GM10266 (cell line): ENCODE measurements around the gene IGF1R.

Experiments
- DNase-seq: peaks from one replicate; pipeline ENCODE4 v3.0.0; 2012; ENCODE audit errors: extremely low spot score
- CTCF ChIP-seq: IDR thresholded peaks from 2 replicates; pipeline ENCODE4 v1.5.1; 2012; ENCODE audit warnings: mild to moderate bottlenecking, low read depth; ENCODE audit not compliant: control insufficient read depth, insufficient read depth; ENCODE audit errors: missing control alignments

Gene IGF1R

GRCh38 chr15:98673133-98673532 lies 24.8 kb downstream of the IGF1R start:
- TF ChIP-seq CTCF, result no peak
- DNase-seq, result no peak

- TF ChIP-seq CTCF, result no peak
- no peak for DNase-seq
Measured at GRCh38 chr15:98674336-98674735, 26.0 kb downstream of the IGF1R start.

- no peak for TF ChIP-seq CTCF
- no peak for DNase-seq
Measured at GRCh38 chr15:98676586-98677270, 28.4 kb downstream of the IGF1R start.

GRCh38 chr15:98677345-98678059 lies 29.2 kb downstream of the IGF1R start:
- no peak for TF ChIP-seq CTCF
- no peak for DNase-seq

- no peak for TF ChIP-seq CTCF
- no peak for DNase-seq
Measured at GRCh38 chr15:98678484-98678883, 30.1 kb downstream of the IGF1R start.

GRCh38 chr15:98681061-98681460 lies 32.7 kb downstream of the IGF1R start:
- TF ChIP-seq CTCF, result no peak
- no peak for DNase-seq

GRCh38 chr15:98682992-98683701 lies 34.8 kb downstream of the IGF1R start:
- no peak for DNase-seq

More at GRCh38 chr15:98682992-98683701, 34.8 kb downstream of the IGF1R start:
- TF ChIP-seq CTCF, result no peak
